HL-60 (cell line): ENCODE data around the gene TRAPPC6A.

Experiments
- DNase-seq, 2 experiments: peaks; one replicate each; pipeline ENCODE4 v3.0.0-alpha.2; 2010 to 2020; ENCODE audit warnings: low read depth in 1 of 2, low spot score in 1 of 2
- H3K27ac ChIP-seq: fragments of 250-450 bp; sonication (Bioruptor Pico); replicated peaks from 2 replicates; pipeline ENCODE4 v1.5.1; 2020; ENCODE audit warnings: mild to moderate bottlenecking, moderate library complexity
- H3K27me3 ChIP-seq: fragments of 250-450 bp; sonication (Bioruptor Pico); 2 replicates; pipeline ENCODE4 v1.5.1; 2021; ENCODE audit warnings: mild to moderate bottlenecking, moderate library complexity; ENCODE audit not compliant: insufficient read depth, poor library complexity, severe bottlenecking
- H3K4me3 ChIP-seq: replicated peaks from 2 replicates; pipeline ENCODE4 v1.5.1; 2011; ENCODE audit warnings: mild to moderate bottlenecking, control low read depth, low read length; ENCODE audit not compliant: insufficient read depth
- GABPA ChIP-seq: IDR thresholded peaks from 2 replicates; pipeline ENCODE4 v1.6.1; 2012; ENCODE audit warnings: low read depth
- POLR2AphosphoS5 ChIP-seq: IDR thresholded peaks from 2 replicates; pipeline ENCODE4 v1.6.1; 2012; ENCODE audit warnings: low read depth
- REST ChIP-seq: IDR thresholded peaks from 2 replicates; pipeline ENCODE4 v1.6.1; 2012; ENCODE audit warnings: low read depth; ENCODE audit not compliant: insufficient replicate concordance
- SPI1 ChIP-seq: IDR thresholded peaks from 2 replicates; pipeline ENCODE4 v1.6.1; 2012; ENCODE audit warnings: low read depth, mild to moderate bottlenecking, borderline replicate concordance
- TF ChIP-seq, protein P1 (sequence below): IDR thresholded peaks from one replicate; pipeline ENCODE4 v1.5.1; 2011; ENCODE audit warnings: low read length, control low read depth, inconsistent platforms; ENCODE audit not compliant: insufficient read depth

The TRAPPC6A gene

GRCh38 chr19:45222724-45223123, 44.7 kb upstream of the TRAPPC6A start:
- H3K4me3 ChIP-seq: no peak overlapping the region
- no peak for TF ChIP-seq POLR2AphosphoS5
- no peak for TF ChIP-seq GABPA
- no peak for TF ChIP-seq SPI1
- TF ChIP-seq REST: no peak
- TF ChIP-seq, protein P1, sequence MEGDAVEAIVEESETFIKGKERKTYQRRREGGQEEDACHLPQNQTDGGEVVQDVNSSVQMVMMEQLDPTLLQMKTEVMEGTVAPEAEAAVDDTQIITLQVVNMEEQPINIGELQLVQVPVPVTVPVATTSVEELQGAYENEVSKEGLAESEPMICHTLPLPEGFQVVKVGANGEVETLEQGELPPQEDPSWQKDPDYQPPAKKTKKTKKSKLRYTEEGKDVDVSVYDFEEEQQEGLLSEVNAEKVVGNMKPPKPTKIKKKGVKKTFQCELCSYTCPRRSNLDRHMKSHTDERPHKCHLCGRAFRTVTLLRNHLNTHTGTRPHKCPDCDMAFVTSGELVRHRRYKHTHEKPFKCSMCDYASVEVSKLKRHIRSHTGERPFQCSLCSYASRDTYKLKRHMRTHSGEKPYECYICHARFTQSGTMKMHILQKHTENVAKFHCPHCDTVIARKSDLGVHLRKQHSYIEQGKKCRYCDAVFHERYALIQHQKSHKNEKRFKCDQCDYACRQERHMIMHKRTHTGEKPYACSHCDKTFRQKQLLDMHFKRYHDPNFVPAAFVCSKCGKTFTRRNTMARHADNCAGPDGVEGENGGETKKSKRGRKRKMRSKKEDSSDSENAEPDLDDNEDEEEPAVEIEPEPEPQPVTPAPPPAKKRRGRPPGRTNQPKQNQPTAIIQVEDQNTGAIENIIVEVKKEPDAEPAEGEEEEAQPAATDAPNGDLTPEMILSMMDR: no peak
- H3K27me3 ChIP-seq: peaks cover 7% of the 10 kb centered on the region
- no peak overlapping the region for H3K27ac ChIP-seq
- DNase-seq: no peak

GRCh38 chr19:45218911-45219743, 41.1 kb upstream of the TRAPPC6A start:
- H3K4me3 ChIP-seq: no peak overlapping the region
- peaks cover 31% of the 10 kb centered on the region for H3K27me3 ChIP-seq
- no peak for TF ChIP-seq POLR2AphosphoS5
- no peak for TF ChIP-seq GABPA
- TF ChIP-seq, protein P1: no peak
- TF ChIP-seq SPI1: no peak
- TF ChIP-seq REST: no peak
- no peak for DNase-seq
- H3K27ac ChIP-seq: no peak overlapping the region

DNA sequence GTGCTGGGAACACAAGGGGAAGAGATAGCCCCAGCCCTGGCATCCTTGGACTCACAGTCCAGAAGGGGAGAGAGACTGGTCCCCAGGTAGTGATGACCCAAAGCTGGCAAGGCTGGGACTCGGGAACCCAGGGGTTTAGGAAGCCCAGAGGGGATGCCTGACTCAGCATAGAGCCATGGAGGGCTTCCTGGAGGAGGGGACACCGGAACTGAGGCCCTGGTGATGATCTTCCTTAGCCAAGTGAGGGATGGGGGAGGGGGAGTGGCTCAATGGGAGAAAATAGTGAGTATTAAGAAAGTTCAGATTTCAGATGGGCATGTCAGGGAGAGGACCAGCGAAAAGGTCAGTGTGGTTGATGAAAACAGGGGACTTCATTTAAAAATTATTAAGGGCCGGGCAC, 40.4 kb upstream of the TRAPPC6A start:
- no peak overlapping the region for H3K27ac ChIP-seq
- H3K27me3 ChIP-seq: peaks cover 31% of the 10 kb centered on the region
- no peak for DNase-seq
- no peak overlapping the region for H3K4me3 ChIP-seq
- TF ChIP-seq SPI1 (no peak), REST (no peak), POLR2AphosphoS5 (no peak), GABPA (no peak)
- TF ChIP-seq, protein P1: no peak
